ENCODE measurements around the gene SNCB.

SNCB gene

DNA sequence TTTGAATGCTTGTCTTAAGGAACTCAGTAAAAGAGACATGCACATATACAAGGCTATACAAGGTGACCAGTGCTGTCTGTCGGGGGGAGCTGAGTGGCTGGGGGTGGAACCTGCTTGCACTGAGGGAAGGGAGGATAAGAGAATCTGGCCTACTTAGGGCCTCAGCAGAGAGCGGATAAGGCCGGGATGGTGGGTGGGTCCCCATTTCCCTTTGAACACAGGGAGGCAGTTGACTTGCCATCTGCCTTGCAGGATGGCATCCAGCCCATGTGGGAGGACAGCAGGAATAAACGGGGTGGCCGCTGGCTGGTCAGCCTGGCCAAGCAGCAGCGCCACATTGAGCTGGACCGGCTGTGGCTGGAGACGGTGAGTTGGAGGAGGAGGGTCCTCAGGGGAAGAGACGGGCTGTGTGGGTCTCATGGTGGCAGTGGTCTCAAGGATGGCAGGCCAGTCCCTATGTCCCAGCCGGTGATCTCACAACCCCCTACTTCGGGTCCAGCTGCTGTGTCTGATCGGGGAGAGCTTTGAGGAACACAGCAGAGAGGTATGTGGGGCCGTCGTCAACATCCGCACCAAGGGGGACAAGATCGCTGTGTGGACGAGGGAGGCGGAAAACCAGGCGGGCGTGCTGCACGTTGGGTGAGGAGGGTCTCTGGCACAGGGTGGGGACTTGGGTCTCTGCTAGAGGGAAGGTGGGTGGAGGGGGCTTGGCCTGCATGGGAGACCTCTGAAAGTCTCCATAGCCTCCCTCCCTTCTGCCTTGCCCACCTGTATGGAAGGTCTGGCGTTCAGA lies 14.7 kb upstream of the SNCB start:
- no peak for DNase-seq (ENCODE audit: low read depth in 2 of 2)

DNA sequence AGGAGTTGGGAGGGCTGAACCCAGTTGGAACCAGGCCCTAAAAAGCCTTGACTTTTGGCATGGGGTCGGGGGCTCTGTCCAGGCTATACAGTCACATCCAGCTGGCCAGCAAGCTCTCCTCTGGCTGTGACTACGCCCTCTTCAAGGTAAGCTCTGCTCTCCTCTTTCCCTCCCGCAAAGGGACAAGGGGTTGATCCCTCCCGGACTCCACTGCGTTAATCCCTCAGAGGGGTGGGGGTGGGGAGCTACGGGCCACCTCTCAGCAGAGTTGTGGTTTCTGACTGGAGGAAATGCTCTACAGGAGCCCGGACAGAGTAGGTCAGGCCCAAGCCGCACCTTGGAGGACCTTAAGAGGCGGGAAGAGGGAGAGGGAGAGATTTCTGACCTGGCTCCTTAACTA lies 14.0 kb upstream of the SNCB start:
- DNase-seq (ENCODE audit: low read depth in 2 of 2), result no peak

DNA sequence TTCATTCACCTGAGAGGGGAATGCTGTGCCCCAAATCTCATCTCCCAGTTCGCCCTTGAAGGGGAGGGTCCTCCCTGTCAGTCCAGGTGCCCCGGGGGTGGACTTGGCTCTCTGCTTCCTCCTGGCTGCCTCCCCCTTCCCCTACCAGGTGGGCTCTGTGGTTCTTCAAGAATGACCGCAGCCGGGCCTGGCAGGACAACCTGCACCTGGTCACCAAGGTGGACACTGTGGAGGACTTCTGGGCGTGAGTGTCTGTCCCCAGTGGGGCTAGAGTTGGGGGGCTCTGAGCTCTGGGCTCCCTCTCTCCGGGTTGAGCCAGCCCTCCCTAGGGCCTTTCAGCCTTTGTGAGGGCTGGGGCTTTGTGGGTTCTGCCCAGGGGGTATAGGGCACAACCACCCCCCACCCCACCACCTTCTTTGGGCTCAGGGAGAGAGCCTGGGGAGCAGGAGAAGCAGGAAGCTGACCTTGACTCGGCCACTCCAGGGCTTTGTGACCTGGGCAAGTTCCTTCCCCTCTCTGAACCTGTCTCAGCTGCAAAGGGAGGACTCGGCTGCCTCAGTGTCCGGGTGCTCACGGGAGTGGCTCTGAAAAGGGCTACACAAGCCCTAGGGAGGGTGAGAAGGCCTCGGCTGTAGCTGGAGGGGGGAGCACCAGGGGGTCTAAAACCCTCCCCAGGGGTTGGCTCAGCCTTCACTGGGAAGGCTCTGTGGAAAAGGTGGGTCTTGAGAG lies 13.3 kb upstream of the SNCB start:
- no peak for DNase-seq (ENCODE audit: low read depth in 2 of 2)

DNA sequence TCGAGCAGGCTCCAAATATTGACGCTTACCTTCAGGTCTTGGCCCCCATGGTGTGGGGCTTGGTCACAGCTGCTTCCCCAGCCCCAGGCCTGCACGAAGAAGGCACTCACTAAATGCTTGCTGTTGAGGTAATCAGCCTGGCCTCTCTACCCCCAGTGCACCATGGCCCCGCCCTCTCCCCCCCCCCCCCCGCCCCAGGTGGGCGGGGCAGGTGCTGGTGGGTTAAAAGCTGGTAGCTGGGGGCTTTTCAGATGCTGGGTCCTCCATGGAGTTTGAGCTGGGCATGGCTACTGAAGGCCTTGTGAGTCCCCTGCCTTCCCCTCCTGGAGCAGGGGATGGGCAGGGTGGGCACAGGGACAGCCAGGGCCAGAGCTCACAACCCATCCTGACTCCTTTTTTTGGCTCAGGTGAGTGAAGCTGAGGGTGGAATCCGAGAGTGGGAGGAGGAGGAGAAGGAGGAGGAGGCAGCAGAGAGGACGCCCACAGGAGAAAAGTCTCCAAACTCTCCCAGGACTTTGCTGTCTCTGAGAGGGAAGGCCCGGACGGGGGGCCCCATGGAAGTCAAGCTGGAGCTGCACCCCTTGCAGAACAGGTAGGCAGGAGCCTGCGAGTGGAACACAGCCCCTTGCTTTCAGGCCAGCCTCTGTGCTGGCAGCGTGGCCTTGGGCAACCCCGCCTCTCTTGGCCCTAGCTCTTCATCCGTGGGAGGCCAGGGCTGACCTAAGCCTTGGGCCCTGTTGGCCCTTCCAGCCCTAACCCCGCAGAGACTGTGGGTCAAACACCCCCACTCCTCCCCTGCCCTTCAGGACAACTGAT lies 12.5 kb upstream of the SNCB start:
- no peak for DNase-seq (ENCODE audit: low read depth in 2 of 2)

DNA sequence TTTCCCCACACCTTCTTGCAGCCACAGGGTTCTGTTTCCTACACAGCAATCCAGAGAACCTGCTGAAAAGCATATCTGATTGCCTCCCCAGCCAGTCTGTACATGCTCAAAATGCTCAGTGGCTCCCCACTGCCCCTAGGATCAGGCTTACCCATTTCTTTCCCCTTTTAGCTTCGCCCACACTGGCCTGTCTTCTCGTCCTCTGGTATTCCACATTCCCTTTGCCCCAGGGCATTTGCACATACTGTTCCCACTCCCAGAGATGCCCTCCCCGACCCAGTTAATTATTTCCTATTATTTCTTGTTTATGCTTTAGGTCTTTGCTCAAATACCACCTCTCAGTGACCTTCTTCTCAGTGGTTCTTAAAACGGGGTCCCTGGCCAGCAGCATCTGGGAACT lies 10.3 kb upstream of the SNCB start:
- no peak for DNase-seq (ENCODE audit: low read depth in 2 of 2)

DNA sequence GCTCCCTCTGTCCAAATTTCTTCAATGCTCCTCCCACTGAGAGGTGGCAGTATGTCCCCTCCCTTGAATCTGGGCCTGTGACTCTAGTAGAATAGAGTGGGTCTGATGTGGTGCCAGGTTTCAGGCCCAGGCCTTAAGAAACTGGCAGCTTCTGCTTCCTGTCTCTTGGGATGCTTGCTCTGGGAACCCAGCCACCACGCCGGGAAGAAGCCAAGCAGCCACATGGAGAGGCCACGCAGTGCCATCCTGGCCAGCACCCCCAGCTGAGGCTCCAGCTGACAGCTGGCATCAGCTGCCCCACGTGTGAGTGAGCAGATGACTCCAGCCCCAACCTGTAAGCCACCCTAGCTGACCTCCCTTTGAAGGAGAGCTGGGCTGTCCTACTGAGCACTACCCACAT lies 9.6 kb upstream of the SNCB start:
- no peak for DNase-seq (ENCODE audit: low read depth in 2 of 2)

DNA sequence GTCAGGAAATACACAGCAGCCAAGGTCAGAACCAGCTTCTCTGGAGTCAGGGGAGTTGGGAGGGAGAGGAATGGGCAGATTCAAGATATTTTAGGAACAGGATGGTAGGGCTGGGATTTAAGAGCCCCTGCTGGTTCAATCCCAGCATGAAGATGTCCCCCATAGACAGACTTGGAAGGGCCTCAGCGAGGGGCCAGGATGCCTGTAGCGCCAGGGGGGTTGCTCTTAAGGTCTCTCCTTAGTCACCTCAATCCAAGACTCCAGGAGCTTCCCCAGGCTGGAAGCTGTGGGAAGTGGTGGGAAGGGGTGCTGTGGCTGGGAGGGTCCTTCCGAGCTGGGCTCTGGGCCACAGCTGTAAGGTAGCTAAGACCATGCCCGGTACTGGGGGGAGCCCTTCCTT lies 8.9 kb upstream of the SNCB start:
- no peak for DNase-seq (ENCODE audit: low read depth in 2 of 2)

DNA sequence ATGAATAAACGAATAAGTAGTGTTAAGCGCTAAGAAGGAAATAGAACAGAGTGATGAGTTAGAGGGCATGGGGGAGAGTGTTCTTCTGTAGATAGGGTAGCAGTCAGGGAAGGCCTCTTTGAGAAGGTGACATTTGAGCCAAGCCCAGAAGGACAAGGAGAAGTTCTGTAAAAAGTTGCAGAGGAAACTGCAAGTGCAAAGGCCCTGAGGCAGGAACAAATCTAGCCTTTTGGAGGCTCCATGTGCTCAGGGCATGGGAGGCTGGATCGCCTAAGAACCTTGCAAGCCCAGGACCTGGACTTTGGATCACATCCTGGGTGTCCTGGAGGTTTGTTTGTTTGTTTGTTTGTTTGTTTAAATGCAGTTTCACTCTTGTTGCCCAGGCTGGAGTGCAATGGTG lies 8.1 kb upstream of the SNCB start:
- no peak for DNase-seq (ENCODE audit: low read depth in 2 of 2)

DNA sequence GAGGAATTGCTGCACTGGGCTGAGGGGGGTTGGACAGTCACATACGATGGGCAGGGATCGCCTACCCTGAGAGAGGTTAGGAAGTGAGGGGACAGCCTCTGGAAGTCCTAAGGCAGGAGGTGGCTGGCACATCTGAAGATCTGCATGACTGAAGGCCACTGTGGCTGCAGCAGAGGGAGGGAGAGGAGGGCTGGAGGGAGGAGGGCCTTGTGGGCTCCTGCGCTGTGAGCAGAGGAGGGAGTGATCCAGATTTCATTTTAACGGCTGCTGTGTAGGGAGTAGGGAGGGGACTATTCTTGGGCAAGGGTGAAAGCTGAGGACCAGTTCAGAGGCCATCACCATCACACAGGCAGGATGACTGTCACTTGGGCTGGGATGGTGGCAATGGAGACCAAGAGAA lies 7.2 kb upstream of the SNCB start:
- no peak for DNase-seq (ENCODE audit: low read depth in 2 of 2)

DNA sequence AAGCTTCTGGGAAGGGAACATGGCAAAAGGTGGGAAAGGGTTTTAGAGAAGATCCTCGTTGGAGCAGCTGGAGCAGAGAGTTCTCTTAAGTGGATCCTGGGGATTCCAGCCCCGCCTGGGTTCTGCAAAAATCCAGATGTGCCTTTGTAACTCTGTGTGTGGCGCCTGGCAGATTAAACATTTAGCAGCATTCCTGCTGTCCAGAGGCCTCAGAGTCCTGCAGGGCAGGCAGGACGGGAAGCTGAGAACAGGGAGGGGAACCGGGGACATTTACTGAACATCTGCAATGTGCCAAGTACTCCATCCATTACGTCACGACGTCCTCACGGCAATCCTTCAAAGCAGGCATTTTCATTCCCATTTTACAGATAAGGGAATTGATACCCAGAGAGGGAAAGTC lies 6.1 kb upstream of the SNCB start:
- no peak for DNase-seq (ENCODE audit: low read depth in 2 of 2)

DNA sequence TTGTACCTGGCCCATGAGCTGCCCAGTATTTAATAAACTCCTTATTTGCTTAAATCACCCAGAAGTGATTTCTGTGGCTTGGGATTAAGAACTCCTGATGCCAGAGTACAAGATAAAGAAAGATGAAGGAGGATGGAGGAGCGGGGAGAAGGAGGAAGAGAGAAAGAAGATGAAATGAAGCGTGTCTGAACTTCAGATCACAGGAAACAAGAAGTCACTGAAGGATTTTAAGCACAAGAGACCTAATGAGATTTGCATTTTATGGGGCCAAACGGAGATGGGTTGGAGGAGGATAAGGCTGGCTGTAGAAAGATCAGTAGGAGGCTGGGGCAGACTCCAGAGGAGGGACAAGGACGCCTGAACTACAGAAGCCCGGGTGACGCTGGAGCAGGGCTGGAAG lies 3.3 kb upstream of the SNCB start:
- DNase-seq (ENCODE audit: low read depth in 2 of 2), result no peak

DNA sequence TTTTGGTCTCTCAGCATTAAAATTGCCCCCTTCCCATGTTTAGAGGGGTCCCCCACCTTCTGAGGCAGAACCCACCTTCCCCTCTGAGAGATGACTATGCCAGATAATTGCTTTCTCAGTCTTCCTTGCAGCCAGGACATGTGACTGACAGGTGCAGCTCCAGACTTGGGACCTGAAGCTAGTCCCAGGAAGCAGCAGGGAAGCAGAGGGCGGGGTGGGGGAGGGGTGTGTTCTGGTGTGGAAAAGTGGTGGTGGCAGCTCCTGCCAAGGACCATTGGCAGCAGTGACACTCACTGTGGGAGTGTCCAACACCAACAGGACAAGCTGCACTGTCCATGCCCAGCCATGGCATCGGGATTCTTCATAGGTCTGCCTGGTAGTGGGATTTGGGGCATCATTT lies 2.4 kb upstream of the SNCB start:
- no peak for DNase-seq (ENCODE audit: low read depth in 2 of 2)

DNA sequence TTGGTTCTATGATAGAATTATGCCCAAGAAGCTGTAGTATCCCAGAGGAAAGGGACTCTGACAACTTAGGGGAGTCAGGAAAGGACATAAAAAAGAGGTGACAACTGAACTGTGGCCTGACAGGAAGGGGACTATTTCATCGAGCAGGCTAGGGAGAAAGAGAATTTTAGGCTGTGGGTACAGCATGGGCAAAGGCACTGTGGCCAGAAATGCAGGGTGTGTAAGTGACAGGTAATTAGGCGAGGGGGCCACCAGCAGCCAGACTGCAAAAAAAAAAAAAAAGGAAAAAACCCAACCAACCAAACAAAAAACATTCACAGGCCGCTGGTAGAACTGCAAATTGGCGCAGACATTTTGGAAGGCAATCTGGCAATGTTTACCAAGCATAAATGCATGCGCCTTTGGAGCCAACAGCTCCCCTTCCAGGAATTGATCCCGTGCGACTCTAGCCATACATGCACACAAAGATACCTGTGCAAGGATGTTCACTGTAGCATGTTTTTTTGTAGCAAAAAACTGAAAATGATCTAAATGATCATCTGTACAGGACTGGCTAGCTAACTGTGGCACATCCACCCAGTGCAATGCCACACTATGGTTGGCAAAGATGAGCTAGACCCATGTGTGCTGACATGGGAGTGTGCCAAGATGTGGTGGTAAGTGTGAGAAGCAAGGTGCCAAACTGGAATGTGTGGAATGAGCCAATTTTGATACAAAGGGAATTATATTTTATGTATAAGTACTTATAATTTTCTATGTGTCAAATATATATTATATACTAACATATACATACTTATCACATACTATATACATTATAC lies 1.3 kb upstream of the SNCB start:
- DNase-seq (ENCODE audit: low read depth in 2 of 2), result no peak

DNA sequence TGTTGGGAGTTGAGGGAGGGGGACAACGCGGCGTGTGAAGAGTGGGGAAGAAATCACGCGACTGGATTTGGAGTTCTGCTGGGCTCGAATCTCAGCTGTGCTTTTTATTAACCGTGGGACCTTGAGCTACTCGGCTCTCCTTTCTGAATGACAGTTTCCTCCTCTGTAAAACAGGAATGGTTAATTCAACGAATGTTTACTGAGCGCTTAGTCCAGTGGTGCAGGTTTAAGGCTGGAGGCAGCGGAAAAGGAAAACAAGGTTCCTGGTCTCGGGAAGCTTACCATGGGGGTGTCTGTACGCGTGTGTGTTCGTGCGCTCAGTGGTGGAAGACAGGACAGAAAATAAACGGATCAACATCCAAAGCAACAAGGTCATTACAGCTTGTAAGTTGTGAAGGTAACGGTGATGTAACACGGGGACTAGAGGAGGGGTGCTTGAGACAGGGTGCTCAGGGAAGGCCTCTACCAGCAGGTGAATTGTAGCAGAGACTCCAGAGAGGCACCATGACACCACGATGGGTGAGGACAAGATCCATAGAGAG lies 418 bp upstream of the SNCB start:
- DNase-seq (ENCODE audit: low read depth in 2 of 2), result no peak

DNA sequence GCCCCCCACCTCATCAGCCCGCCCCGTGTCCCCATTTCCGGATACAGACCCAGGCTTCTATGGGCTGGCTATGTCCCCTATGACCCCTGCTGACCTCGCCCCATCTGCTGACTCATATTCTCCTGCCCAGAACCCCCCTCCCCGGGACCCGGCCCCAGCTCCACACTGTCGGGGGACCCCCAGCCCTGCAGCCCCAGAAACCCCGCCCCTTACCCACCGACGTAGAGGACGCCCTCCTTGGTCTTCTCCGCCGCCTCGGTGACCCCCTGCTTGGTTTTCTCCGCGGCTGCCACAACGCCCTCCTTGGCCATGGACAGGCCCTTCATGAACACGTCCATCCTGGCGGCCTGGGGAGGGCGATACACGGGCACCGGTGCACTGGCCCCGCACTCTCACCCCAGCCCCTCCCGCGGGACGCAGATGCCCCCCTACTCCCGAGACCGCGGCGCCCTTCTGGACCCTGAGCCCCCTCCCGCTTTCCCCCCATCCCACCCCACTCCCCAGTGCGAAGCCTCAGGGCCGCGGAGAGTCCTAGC lies 949 bp downstream of the SNCB start:
- DNase-seq (ENCODE audit: low read depth in 2 of 2), result no peak

DNA sequence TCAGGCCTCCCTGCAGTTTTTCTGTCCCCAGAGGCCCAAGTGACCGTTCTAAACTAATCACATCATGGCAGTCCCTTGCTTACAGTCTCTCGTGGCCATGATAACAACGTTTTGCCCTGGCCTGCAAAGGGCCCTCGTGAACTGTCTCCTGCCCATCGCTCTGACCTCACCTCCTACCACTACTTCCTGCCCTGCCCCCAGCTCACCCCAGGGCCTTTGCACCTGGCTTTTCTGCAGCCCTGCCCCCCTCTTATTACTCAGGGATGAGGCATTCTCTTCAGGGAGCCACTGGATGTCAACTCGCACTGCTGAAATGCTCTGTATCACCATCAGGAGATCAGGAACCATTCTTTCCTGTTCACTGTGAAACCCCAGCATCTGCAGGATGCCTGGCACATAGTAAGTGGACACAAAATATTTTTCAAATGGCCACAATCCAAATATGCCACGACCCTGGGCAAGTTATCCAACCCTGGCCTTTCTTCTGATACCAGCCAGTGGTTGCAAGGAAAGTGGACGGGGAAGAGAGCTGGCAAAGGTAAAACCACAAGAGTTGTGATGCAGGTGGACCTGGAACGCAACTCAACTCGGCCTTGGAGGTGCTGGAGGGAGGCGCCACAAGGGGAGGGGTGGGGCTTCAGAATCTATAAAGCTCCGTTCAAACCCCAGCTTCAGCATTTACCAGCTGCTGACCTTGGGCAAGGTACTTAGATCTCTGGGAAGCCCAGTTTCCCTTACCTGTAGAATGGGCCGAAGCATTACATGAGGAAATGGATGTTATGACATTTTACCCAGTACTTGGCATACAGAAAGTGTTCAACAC lies 1.7 kb downstream of the SNCB start:
- DNase-seq (ENCODE audit: low read depth in 2 of 2), result no peak

DNA sequence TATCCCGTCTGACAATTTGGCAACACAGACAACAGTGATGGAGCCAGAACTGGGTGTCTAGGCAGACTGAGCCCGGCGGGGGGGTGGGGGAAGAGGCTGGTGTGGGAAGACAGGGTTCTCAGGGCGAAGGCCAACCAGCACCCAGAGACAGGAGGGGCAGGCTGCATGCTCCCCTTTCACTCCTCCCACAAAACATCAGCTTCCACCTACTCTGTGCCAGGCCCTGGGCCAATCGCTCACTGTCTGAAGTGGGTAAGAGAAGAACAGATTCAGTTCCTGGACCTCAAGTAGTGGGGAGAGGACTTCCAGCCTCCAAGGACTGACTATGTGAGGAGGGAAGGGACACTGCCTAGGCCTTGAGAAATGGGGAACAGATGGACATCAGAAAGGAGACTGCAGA lies 2.8 kb downstream of the SNCB start:
- no peak for DNase-seq (ENCODE audit: low read depth in 2 of 2)

DNA sequence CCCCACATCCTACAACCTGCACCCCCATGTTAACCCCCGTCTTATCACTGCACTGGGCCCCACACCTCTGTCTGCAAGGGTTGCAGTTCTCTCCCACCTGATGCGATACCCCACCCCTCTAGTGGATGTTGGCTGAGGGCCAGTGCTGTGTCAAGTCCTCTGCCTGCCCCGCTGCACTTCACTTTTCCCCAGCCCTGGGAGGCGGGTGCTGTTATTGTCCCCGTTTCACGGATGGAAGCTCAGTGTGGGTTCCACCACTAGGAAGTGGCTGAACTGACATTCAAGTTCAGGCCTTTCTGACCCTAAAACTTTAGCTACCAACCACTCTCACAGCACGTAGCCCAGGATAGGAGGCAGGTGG lies 3.5 kb downstream of the SNCB start:
- DNase-seq (ENCODE audit: low read depth in 2 of 2), result no peak

DNA sequence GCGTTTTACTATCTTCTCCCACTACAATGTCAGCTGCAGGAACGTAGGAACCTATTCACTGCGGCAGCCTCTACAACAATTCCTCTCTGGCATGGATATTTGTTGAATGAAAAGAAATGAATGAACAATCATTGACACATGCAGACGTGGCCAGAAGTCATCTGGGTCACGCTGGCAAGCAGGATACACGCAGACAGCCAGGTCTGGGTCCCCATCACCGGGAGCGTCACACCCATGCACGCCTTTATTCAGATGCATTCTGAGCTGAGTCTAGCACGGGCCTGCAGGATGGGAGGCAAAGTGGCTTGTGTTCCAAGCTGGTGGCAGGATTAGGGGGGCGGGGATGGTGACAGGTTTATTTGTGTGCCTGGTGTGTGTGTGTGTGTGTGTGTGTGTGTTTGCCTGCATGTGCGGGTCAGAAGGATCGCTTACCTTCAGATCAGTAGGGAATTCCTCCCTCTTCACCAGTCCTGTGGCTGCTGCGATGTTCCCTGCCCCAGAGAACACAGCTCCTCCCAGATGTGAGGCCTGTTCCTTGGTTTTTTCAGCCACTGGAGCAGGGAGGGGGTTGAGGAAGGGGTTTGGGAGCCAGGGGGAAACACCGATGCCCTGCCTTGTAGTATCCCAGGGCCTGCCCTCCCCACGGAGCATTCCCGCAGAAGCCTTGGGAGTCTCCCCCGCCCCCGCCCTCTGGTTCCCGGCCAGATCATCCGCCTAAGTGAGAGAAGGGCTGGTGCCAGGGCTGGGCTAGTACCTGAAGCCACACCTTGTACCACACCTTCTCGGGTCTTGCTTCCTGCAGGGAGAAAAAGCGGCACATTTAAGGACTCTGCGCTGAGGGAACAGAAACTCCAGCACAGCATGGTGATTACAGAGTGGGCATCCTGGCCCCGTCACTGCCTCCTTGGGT lies 4.1 kb downstream of the SNCB start:
- DNase-seq (ENCODE audit: low read depth in 2 of 2), result no peak

All from stimulated activated CD4-positive, alpha-beta T cell treated with anti-CD3 and anti-CD28 coated beads, Interleukin-15, amount 100 ng/mL, for 48 hours (primary cell).